OCI-LY1 (cell line): ENCODE measurements around the gene ASTL.

ENCODE experiments used
- CTCF ChIP-seq: fragments of 200-600 bp; sonication (generic), shearing (Covaris generic); IDR thresholded peaks from 2 replicates; pipeline ENCODE4 v1.5.1; 2017; ENCODE audit warnings: mild to moderate bottlenecking, antibody characterized with exemption, low read length, moderate library complexity, mixed read lengths
- EZH2 ChIP-seq: fragments of 200-600 bp; sonication (generic), shearing (Covaris generic); IDR thresholded peaks from 2 replicates; pipeline ENCODE4 v1.8.0; 2017; ENCODE audit warnings: borderline replicate concordance, mixed run types, mild to moderate bottlenecking, antibody characterized with exemption, low read length, moderate library complexity, mixed read lengths

- TF ChIP-seq CTCF (no peak), EZH2 (no peak)
Observed at GRCh38 chr2:96159084-96159830, 21.0 kb upstream of the ASTL start.
